Mesenteric fat pad (tissue), 1 donor: ENCODE measurements around the gene ZNF43. TPM values are rescaled to one million over a fixed set of nuclear protein-coding genes. Genes with fewer than 3 reads are reported as not detected.
"Not testable (repeated sequence)": the region's sequence is repeated elsewhere in the genome, so short reads cannot be mapped to it uniquely, and the experiment has no call there.

Experiments used
- DNase-seq: peaks from one replicate; pipeline ENCODE4 v3.0.0-alpha.2; 2020; ENCODE audit warnings: low spot score
- long read RNA-seq: library from polyadenylated mRNA; unstranded; transcript quantifications from one replicate; pipeline ENCODE4 v2.0.0, GENCODE V29; 2020
- total RNA-seq: library from RNA; stranded (reverse); fragmentation: NEBNext Ultra II Directional; extraction: Animal tissue kit (Norgen Biotek cat#: 25700); gene quantifications from one replicate; pipeline ENCODE4 v1.2.1, GENCODE V29; 2021
- donor health status: DM: yes; HTN: yes; CAD: no.

Gene ZNF43
- total RNA-seq, result 8.7 TPM
- long read RNA-seq, partial matches to known transcripts, result 0 of 4 reads
- long read RNA-seq, other reads (novel, unspliced or antisense), result 3 of 4 reads

DNA sequence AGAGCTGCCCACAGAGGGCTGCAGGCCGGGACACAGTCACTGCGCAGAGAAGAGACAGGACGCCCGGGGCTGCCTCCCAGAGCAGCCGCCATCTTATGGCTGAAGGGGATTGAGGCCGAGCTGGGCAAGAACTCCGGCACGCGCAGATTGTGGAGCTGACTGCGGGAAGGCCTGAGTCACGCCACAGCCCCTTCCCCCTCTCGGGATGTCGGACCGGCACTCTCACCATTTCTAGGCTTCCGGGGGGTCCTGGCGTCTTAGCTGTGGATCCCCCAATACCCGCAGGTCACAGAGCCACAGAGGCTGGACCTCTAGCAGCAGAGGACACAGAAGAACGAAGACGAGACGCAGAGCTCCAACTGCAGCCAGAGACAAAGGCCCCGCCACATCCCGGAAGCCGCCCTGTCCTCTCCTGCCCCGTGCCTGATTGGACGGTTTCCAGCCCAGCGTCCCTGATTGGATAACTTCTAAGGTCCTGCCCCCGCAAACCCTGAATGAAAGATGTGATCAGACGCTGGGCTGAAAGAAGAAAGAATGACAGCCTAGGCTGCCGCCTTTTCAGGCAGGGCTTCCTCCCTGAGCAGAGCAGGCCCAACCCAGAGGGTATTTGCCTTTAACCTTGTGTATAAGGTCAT lies at the start of gene ZNF43:
ZNF43 (minus strand) TSS at position 373 of the 635 bp plus-strand sequence; CDS start at position 229, 144 bp downstream.
- peak; percentile 97 for DNase-seq

DNA sequence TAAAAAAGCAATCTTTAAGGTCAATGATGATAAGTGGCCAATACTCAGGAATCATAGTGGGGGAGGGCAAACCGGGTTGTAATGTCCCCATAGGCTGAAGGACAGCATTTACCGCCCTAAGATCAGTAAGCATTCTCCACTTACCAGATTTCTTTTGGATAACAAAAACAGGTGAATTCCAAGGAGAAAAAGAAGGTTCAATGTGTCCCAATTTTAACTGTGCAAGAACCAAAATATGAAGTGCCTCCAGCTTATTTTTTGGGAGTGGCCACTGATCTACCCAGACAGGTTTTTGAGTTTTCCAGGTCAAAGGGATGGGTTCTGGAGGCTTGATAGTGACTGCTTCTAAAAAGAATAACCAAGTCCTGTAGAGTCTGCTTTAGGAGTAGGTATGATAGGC lies 49.5 kb upstream of the ZNF43 start:
- DNase-seq, result not testable (repeated sequence)

DNA sequence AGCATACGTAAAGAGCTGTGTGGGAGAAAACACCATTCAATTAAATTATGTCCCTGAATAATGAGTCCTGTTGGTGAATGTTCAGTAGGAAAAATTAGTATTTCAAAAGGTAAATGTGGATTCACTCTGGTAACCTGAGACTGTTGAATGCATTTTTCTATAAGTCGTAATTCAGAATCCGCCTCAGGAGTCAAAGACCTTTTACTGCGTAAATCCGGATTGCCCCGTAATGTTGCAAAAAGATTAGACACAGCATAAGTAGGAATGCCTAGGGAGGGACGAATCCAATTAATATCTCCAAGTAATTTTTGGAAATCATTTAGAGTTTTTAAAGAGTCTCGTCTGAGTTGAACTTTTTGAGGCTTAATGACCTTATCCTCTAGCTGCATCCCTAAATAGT lies 48.8 kb upstream of the ZNF43 start:
- DNase-seq, result not testable (repeated sequence)

DNA sequence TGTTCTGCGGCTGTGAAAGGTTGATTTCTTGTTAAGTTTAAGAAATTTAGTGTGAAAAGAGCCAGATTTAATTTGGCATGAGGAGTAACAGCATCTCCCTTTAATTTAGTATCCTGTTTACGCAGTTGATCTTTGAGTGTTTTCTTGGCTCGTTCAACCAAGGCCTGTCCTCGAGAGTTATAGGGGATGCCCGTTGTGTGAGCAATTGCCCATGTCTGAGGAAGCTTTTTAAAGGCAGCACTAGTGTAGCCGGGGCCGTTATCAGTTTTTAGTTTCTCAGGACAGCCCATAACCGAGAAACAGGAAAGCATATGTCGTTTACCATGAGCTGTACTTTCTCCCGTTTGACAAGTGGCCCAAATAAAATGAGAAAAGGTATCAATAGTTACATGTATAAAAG lies 47.5 kb upstream of the ZNF43 start:
- no peak for DNase-seq

DNA sequence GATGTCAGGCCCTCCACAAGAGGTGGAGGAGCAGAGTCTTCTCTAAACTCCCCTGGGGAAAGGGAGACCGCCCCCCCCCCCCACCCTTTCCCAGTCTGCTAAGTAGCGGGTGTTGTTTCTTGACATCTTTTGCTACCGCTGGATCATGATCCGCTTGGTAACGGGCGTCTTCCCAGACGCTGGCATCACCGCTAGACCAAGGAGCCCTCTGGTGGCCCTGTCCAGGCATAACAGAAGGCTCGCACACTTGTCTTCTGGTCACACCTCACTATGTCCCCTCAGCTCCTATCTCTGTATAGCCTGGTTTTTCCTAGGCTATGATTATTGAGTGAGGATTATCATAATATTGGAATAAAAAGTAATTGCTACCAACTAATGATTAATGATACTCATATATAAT lies 44.8 kb upstream of the ZNF43 start:
- DNase-seq, result not testable (repeated sequence)

DNA sequence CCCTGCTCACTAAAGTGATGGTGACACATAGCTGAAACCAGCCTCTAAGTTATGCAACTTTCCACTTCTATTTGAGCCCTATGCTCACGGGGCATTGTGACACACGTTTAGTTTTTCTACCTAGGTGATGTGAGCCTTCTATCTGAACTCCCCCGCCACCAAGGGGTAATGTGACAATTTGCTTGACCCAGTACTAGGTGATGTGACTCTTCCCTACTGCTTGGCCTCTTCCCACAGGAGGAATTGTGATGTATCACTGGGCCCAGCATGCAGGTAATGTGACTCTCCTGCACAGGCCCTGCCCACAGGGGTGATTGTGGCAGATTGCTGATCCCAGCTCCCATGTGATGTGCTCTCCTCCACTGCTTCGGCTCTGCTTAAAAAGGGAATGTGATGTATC lies 42.7 kb upstream of the ZNF43 start:
- no peak for DNase-seq

DNA sequence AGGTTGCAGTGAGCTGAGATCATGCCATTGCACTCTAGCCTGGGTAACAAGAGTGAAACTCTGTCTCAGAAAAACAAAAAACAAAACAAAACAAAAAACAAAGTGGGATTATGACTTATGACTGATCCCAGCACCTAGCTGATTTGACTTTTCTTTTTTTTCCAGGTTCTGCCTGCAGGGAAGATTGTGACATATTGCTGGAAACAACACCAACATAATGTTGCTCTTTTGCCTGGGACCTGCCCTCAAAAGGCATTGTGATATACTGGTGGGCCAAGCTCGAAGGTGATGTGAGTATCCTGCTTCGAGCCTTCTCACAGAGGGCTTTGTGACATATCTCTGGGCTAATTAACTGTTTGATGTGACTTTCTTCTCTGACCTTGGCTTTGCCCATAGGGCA lies 42.0 kb upstream of the ZNF43 start:
- DNase-seq, result no peak

DNA sequence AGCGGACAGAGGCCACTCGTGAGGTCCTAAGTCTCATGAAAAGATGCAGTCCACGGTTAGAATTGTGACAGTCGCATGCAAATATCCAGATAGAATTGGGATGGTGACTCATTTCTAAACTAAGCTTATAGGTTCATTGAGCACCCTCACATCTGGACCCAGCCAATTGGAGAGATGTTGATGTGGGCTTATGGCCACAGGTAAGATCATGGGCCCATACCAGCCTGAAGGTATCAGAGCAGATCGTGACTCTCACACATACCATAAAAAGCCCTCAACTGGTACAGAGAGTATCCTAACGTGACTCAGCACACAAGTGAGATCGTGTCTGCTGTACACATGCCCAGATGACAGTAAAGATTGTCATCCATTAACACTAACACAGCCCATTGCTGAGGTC lies 40.6 kb upstream of the ZNF43 start:
- DNase-seq, result not testable (repeated sequence)

DNA sequence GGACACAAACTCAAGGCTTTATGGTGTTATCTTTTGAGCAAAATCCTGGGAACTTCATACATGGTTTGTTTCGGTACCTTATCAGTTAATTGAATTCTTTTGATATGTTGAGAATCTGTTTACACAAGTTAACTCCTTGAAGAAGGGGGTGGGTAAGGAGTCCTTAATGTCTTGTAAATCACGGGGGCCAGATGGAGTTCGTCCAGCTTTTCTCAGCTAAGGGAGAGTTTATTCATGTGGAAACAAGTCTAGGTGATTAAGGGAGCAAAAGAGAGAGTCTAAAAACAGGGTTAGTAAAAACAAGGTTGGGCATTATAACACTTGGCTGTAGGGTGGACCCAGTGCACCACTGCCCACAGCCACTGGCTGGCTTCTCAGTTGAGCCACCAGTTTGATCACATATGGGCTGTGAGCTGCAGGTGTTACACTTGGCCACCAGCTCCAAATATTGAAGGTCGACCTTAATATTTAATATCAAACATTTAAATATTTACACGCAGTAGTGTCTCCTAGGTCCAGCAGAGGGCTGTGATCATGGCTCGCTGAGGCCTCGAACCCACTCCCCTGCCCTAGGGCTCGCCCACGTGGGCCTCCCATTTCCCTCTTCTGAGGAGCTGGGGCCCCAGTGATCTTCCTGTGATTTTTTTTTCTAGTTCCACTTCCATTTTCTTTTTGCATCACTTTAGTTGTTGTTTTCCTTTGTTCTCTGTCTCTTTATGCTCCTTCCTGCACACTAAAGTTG lies 21.0 kb upstream of the ZNF43 start:
- DNase-seq, result no peak

DNA sequence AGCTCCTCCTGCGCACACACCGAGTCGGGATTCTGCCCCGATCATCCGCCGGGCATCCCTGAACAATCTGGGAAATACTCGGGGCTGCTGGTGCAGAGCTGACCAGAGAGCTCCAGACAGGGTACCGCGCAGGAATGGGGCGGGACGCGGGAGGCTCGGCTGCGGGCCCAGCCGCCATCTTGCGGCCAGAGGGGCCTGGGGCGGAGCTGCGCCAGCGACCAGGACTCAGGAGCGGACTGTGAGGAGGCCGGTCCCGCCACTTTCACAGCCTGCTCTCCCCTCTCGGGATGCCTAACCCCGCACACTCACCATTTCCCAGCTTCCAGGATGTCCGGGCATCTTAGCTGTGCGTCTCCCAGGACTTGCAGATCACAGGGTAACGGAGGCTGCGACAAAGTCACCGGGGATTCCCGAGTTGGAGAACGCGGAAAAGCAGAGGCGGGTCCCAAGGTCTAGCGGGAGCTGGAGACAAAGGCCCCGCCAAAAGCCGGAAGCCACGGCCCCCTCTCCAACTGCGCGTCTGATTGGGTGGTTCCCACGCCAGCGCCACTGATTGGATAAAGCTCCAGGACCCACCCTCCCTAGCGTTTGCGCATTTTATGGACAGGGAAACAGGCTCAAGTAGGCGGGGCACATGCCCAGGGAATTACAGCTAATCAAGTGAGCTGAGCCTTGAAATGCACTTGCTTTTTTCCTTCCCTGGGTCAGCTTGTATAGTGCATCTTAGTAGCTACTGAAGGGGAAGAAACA lies 15.8 kb upstream of the ZNF43 start:
- peak; percentile 98 for DNase-seq

DNA sequence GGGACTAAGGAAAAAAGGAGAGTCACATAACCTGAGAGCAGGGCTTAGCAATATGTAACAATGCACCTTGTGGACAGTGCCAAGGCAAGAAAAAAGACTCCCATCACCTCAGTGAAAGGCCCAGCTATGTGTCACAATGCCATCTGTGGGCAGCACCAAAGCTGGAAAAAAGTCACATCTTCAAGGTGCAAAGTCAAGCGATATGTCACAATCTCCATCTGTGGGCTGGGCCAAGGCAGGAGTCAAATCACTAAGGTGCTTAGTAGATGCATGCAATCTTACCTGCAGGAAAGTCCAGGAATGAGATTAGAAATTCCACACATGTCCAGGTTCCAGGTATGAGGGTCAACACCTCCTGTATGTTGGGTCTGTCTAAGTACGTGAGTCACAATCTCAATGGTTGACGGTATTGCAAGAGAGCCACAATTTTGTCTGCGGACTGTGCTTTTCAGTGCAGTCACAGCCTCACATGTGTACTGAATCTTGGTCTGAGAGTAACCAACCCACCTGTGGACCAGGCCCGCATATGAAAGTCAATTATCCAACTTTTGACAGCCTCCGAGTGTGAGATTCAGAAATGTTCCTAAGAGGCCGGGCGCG lies 14.8 kb upstream of the ZNF43 start:
- no peak for DNase-seq

DNA sequence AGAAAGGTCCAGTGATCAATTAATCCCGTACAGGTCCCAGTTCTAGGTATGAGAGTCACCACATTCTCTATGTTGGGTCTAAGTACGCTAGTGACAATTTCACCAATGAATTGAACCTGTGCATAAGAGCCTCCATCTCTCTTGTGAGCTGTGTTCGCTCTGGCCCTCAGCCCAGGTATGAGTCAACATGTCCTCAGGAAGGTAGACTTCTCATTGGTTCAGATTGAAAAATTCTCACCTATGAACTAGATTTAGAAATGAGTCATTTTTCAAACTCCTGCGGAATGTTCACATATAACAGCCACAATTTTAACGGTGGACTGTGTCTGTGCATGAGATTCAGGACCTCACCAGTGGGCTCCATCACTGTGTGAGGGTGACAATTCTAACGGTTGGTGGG lies 12.7 kb upstream of the ZNF43 start:
- DNase-seq, result no peak

DNA sequence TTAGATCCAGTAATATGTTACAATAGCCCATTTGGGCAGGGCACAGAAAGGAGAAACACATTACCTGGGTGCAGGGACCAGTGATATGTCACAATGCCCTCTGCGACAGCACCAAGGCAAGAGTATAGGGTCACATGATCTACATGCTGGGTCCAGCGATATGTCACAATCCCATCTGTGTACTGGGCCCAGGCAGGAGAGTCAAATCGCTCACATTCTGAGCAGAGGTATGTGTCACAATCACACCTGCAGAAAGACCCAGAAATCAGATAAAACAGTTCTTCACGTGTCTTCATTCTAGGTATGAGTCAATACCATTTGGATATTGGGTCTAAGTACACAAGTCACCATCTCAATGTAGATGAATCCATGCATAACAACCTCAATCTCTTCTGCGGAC lies 7.1 kb upstream of the ZNF43 start:
- no peak for DNase-seq

DNA sequence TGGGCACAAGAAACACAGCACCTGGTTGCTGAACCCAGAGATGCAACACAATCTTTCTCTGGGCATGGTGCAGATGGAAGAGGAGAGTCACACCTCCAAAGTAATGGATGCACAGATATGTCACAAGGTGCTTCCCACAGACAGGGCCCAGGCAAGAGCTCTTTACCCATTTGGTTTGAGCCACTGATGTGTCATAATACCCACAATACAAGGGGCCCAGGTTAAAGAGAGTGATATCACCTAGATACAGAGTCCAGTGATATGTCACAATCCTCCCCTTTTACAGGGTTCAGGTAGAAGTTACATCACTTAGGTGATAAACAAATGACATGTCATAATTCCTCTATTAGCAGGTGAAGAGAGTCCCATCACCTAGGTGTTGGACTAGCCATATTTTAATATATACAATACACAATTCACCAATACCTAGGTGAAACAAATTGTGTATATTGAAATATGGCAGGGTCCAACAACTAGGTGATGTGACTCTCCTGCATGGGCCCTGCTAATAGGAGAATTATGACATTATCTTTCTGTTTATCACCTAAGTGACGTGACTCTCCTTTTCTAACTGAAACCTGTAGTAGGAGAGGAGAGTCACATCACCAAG lies 5.6 kb upstream of the ZNF43 start:
- DNase-seq, result no peak

DNA sequence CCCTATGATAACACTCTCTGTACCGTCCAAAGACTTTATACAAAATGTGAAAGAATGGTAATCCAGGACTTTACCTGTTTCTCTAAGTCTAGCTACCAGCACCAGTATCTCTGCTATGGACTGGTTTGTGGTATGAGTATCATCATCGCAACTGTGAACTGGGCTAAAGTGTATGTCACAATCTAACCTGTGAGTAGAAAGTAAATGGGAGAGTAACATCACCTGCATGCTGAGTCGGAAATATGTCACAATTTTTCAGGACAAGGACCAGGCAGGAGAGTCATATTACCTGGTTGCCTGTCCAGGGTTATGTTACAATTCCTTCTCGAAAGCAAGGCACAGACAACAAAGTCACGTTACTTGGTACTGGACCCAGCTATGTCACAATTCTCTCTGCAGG lies 5.1 kb upstream of the ZNF43 start:
- no peak for DNase-seq

DNA sequence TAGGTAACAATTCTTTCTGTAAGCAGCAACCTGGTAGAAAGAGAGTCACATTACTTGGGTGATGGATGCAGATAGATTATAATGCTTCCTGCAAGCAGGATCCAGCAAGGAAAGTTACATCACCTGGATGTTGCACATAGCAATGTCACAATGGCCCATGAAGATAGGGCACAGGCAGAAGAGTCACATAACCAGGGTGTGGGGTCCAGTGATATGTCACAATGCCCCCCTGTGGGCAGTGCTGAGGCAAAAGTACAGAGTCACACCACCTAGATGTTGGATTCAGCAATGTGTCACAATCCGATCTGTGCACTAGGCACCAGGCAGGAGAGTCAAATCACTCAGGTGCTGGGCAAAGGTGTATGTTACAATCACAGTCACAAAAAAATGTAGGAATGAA lies 4.0 kb upstream of the ZNF43 start:
- no peak for DNase-seq

DNA sequence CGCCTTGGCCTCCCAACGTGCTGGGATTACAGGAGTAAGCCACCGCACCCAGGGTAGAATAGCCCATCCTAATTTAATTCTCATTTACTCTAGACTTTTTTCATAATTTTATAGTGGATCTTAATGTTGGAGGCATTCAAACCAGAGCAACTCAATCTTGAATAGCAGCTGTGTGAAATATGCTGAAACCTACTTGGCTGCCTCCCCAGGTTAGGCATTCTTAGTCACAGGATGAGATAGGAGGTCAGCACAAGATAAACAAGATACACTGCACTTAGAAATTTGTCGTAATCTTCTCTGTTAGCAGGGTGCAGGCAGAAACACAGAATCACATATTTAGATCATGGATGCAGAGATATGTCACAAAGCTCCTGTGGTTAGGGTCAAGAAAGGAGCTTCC lies 2.7 kb upstream of the ZNF43 start:
- no peak for DNase-seq

DNA sequence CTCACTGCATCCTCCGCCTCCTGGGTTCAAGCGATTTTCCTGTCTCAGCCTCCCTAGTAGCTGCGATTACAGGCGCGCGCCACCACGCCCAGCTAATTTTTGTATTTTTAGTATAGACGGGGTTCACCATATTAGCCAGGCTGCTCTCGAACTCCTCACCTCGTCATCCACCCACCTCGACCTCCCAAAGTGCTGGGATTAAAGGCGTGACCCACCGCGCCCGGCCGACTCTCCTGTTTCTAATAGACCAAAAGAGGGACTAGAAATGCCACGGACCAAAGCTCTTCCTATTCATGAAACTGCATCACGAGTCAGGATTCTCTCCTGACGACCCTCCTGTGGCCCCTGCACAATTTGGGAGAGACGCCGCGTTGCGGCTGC lies 563 bp downstream of the ZNF43 start:
- DNase-seq, result no peak

DNA sequence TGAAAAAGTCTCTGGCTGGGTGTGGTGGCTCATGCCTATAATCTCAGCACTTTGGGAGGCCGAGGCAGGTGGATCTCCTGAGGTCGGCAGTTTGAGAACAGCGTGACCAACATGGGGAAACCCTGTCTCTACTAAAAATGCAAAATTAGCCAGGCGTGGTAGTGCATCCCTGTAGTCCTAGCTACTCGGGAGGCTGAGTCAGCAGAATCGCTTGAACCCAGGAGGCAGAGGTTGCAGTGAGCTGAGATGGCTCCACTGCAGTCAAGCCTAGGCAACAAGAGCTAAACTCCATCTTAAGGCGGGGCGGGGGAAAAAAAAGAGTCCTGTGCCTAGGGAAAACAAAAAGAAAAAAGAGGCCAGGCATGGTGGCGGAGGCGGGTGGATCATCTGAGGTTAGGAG lies 2.2 kb downstream of the ZNF43 start:
- DNase-seq, result no peak

DNA sequence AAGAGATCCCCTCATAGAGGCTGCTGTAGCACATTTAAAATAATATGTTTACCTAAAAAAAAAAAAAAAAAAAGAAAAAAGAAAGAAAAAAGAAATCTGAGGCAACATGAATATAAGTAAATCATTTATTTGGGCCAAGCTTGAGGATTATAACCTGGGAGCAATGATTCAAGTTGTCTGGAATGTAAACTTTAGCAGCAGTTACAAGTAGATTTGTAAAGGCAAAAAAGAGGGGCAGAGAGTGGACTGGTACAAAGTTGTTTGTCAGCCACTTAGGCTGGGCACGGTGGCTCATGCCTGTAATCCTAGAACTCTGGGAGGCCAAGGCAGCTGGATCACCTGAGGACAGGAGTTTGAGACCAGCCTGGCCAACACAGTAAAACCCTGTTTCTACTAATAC lies 11.3 kb downstream of the ZNF43 start:
- no peak for DNase-seq

DNA sequence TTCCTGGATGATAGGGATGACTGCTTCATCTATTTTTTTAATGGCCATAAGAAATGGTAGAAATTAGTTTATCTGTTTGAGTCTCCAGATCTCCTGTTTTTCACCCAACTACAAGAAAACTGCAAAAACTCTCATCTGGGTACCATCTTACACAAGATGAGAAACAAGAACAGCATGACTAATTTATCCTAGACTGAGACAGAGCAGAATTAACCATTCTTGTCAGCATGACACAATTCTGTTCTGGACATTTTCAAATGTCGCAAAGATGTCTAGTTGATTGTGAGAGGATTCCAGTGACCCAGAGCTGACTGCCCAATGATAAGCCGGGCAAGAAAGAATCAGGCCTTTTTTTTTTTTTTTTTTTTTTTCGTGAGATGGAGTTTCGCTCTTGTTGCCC lies 12.8 kb downstream of the ZNF43 start:
- DNase-seq, result no peak
